Measurements from ENCODE around the gene HAAO. TPM values are rescaled to one million over a fixed set of nuclear protein-coding genes. Genes with fewer than 3 reads are reported as not detected.

The HAAO gene
- total RNA-seq, 1 experiment from 2014 or later = 6.6 TPM

GRCh38 chr2:42788882-42789281 lies 3.5 kb downstream of the HAAO start:
- H3K27ac ChIP-seq (ENCODE audit: insufficient read length, low read depth, low read length) = no peak overlapping the region
- no peak overlapping the region for H3K14ac ChIP-seq (ENCODE audit: insufficient read depth, low read length)
- no peaks in the 10 kb centered on the region for H3K9me3 ChIP-seq (ENCODE audit: control insufficient read depth, low read depth, low read length)
- H3T11ph ChIP-seq (ENCODE audit: low read length) = no peak overlapping the region
- Mint-ChIP-seq H3K27ac (no peak overlapping the region), H3K4me3 (no peak overlapping the region; a peak in 1 of 5 replicates), H3K9me3 (no peaks in the 10 kb centered on the region), H3K36me3 (ENCODE audit: insufficient read depth in 1 of 3, low read depth in 3 of 3) (peaks cover 0 to 2% (median 0%) of the 10 kb centered on the region in 3 experiments; a peak in 4 of 7 replicates), H3K4me1 (peaks cover 19 to 47% of the 10 kb centered on the region in 2 experiments), H3K27me3 (ENCODE audit: low read depth) (peaks cover 31% of the 10 kb centered on the region)
- no peak overlapping the region for H2BK120ac ChIP-seq (ENCODE audit: low read depth, low read length, poor library complexity, severe bottlenecking)
- no peaks in the 10 kb centered on the region for H3K79me2 ChIP-seq (ENCODE audit: insufficient read depth, low read length)
- no peaks in the 10 kb centered on the region for H4K20me1 ChIP-seq (ENCODE audit: control insufficient read depth, insufficient read depth, insufficient read length)
- H2BK20ac ChIP-seq (ENCODE audit: low read depth, low read length, poor library complexity, severe bottlenecking) = no peak overlapping the region
- H3K4me1 ChIP-seq (ENCODE audit: insufficient read depth, low read length) = no peaks in the 10 kb centered on the region
- no peaks in the 10 kb centered on the region for H3K79me1 ChIP-seq (ENCODE audit: insufficient read depth, low read depth, low read length, poor library complexity, severe bottlenecking)
- H3K23me2 ChIP-seq (ENCODE audit: insufficient read length, low read depth, low read length, poor library complexity, severe bottlenecking) = peaks cover 13% of the 10 kb centered on the region
- no peak for DNase-seq
- H4K91ac ChIP-seq (ENCODE audit: insufficient read length, low read depth, low read length) = no peak overlapping the region
- no peak overlapping the region for H3K9ac ChIP-seq (ENCODE audit: extremely low read depth, insufficient read length, low read length)
- no peak overlapping the region for H3K4ac ChIP-seq (ENCODE audit: low read depth, low read length)
- no peak for TF ChIP-seq CTCF (conservative IDR thresholded peaks at IDR 0.05)
- H3K18ac ChIP-seq (ENCODE audit: insufficient read length, low read depth, low read length) = no peak overlapping the region
- no peak overlapping the region for H2BK5ac ChIP-seq (ENCODE audit: insufficient read length, low read length)
- no peak overlapping the region for H2AFZ ChIP-seq (ENCODE audit: low read length)
- H3K56ac ChIP-seq (ENCODE audit: insufficient read length, low read depth, low read length) = no peak overlapping the region
- H2BK15ac ChIP-seq (ENCODE audit: low read depth, low read length) = no peak overlapping the region
- H4K8ac ChIP-seq (replicated peaks; ENCODE audit: insufficient read length, low read depth, low read length) = no peak overlapping the region
- no CpG with 5 or more reads among the region's 4 CpGs for WGBS (ENCODE audit: extremely low coverage, insufficient read length, low lambda C conversion rate)
- no peak overlapping the region for H4K5ac ChIP-seq (ENCODE audit: insufficient read length, low read depth, low read length)
- H2AK5ac ChIP-seq (ENCODE audit: insufficient read length, low read length) = no peak overlapping the region
- H3K4me2 ChIP-seq (ENCODE audit: insufficient read depth, insufficient read length, low read length) = no peak overlapping the region
- H3K27me3 ChIP-seq (ENCODE audit: insufficient read depth, low read length) = peaks cover 7% of the 10 kb centered on the region; the same call in 1 of the 2 replicates
- no peak overlapping the region for H3K23ac ChIP-seq (ENCODE audit: insufficient read length, low read depth, low read length)
- H2BK12ac ChIP-seq (ENCODE audit: insufficient read length, low read depth, low read length) = no peak overlapping the region

Measured in H9 (cell line).